Sigmoid colon (tissue), 4 donors: ENCODE results near the gene CYP24A1.

Experiments
- CTCF ChIP-seq, 4 experiments: fragments of 450-650 bp in 3 of 4; fragments of 200-600 bp in 1 of 4; IDR thresholded peaks; one replicate each; pipeline ENCODE4 v1.5.1; 2016 to 2019; ENCODE audit warnings: antibody characterized with exemption in 4 of 4, mild to moderate bottlenecking in 3 of 4, moderate library complexity in 2 of 4
- EP300 ChIP-seq, 4 donors: sonication (generic); formaldehyde crosslinking; IDR thresholded peaks; one replicate each; pipeline ENCODE4 v1.6.1; 2017; ENCODE audit warnings: antibody characterized with exemption in 4 of 4
- POLR2A ChIP-seq, 2 donors: fragments of 450-650 bp; IDR thresholded peaks; one replicate each; pipeline ENCODE4 v1.6.1; 2016; ENCODE audit warnings: antibody characterized with exemption in 2 of 2, mild to moderate bottlenecking in 2 of 2, moderate library complexity in 2 of 2
- POLR2AphosphoS5 ChIP-seq, 4 donors: sonication (generic); formaldehyde crosslinking; IDR thresholded peaks; one replicate each; pipeline ENCODE4 v1.6.1; 2017; ENCODE audit warnings: antibody characterized with exemption in 4 of 4

GRCh38 chr20:54161821-54162149 is 12.0 kb downstream of the CYP24A1 start:
- no peak for TF ChIP-seq POLR2A (IDR thresholded peaks at IDR 0.05)
- TF ChIP-seq CTCF (IDR thresholded peaks at IDR 0.05) = no peak
- TF ChIP-seq EP300 (IDR thresholded peaks at IDR 0.05) = no peak
- TF ChIP-seq POLR2AphosphoS5 (IDR thresholded peaks at IDR 0.05) = no peak
